HG03103 (cell line): ENCODE measurements around the gene MED26.
"Not testable (repeated sequence)": the region's sequence is repeated elsewhere in the genome, so short reads cannot be mapped to it uniquely, and the experiment has no call there.

ENCODE experiments used
- ATAC-seq: cut with Tn5 transposase; IDR thresholded peaks from one replicate; pipeline ENCODE4 v1.9.1; 2021; ENCODE audit warnings: low read depth; ENCODE audit not compliant: unreplicated experiment

The MED26 gene

DNA sequence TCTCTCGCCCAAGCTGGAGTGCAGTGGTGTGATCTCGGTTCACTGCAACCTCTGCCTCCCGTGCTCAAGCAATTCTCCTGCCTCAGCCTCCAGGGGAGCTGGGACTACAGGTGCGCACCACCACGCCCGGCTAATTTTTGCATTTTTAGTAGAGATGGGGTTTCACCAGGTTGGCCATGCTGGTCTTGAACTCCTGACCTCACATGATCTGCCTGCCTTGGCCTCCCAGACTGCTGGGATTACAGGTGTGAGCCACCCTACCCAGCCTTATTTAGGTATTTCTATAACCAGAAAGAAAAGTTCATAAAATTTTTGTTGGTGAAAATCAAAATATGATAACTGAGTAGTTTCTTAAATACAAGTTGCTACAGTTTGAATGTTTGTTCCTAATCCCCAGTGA lies 84.3 kb downstream of the MED26 start:
- ATAC-seq: not testable (repeated sequence)

DNA sequence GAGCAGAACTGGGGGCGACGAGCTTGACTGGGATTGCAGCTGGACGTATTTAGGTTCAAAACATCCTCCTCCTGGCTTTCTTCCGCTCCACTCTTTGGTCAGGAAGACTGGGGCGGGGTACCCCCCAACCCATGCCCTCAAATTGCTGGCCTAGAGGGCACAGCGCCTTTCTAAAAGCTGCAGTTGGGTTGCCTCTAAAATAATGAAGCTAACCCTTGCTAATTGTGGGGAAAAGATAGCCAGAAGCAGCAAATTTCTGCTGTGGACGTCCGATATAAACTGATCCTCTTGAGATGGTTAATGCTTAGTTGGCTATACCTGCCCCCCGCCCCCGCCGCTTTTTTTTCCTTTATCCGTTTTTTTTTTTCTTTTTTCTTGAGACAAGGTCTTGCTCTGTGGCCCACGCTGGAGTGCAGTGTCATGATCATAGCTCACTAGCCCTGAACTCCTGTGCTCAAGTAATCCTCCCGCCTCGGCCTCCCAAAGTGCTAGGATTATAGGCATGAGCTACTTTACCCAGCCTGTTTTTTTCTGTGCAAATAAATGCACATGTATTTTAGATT lies 85.0 kb downstream of the MED26 start:
- ATAC-seq: no peak

DNA sequence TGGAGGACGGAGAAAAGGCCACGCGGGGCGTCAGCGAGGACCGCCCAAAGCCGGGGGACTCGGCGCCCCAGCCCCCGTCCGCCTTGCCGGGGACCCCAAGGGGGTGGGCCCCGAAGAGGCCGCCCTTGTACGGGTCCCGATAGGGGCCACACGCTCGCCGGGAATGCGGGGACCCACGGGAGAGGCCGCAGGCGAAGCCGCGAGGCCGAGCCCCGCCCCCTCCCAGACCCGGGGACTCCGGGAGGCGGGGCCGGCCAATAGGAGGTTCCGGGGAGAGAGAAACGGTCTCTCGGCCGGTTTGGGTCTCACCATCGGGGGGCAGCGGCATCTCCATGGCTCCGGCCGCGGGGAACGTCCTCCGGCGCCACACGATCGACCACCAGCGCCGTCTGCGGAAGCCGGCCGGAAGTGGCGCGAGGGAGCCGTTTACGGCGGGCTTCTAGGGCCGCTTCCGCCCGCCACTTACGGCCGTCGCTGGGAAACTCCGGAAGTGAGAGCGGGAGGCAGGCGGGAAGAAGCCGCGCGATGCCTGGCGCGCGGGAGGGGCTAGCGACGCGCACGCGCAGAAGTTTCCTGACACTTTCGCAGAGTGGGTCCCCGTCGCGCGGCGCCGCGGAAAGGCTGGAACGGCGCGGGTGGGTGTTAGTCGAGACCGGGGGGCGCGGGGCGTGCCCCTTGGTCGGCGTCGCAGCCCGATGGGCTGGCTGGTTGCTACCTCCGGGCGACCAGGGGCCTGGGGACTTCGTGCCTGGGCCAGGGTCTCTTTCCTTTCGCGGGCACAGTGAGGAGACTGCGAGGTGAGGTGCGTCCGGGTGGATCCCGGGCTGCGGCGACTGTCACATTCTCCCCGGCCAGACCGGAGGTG lies 85.7 kb downstream of the MED26 start, which contains the start of gene CHERP:
CHERP (minus strand) TSS at position 393 of the 865 bp plus-strand sequence; CDS start at position 334, 59 bp downstream.
- ATAC-seq: peak; percentile 64

GRCh38 chr19:16541526-16542044 lies 86.4 kb downstream of the MED26 start:
- ATAC-seq: no peak

DNA sequence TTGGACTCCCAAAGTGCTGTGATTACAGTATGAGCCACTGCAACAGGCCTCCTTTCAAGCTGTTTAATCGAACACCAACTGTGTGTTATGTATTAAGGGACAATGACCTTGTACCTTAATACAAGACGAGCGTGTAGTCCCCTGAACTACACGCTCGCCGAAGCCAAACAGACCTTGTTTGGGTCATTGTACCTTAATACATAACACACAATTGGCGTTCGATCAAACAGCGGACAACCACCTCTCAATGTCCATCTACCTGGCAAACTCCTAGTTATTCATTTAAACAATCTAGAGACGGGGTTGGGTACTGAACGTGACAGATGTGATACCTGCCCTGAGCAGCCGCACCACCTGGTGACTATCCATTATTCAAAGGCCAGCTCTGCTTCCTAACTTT lies 87.1 kb downstream of the MED26 start:
- ATAC-seq: no peak

DNA sequence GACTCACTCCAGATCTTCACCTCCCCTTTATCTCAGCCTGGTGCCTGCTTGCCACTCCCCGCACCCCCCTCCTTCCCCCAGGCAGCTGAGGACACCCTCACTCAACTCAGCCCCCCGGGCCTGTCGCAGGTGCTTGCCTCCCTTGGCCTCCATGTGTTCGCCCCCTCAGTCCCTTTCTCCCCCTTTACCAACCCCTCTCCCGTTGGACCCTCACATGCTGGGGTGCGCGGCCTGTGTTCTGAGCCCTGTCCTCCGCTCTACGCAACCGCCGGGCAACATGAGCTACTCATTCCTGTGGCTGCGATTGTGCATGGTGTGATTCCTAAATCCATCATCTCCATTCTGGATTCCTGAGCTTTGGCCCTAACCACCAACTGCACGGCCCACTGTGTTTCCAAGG lies 90.9 kb downstream of the MED26 start:
- no peak for ATAC-seq

DNA sequence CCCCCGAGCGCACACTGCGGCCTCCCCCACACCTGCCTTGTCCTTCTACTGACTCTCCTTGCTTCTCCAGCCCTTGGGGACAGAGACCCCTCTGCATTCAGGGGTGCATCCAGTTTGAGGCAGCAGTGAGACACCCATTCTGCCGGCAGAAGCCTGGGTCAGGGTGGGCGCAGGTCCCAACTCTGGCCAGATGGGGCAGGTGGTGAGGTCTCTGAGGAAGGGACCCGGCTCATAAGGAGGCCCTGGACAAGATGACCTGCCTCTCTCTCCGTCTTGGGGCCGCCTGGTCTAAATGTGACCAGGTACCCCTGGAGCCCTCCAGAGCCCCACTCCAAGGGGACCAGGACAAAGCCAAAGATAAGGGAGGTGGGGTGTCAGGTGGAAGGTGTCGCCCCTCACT lies 91.9 kb downstream of the MED26 start:
- no peak for ATAC-seq

DNA sequence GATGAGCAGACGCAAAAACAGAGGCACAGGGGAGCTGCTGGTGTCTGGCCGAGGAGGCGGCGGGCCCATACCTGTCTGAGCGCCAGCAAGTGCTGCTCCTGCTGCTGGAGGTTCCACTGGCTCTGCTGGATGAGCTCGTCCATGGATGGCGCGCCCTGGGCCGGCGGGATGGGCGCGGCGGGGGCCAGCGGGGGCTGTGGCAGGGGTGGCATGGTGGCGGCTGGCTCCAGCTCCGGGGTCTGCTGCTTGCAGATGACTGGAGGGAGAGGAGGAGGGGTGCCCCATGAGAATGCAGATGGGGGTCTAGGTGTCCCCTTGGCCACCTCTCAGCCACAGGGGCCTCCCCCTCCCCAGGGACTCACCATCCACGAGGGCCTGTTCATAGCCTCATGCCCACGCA lies 92.6 kb downstream of the MED26 start:
- ATAC-seq: no peak

GRCh38 chr19:16532440-16533234 lies 95.4 kb downstream of the MED26 start:
- ATAC-seq: no peak

GRCh38 chr19:16531380-16531669 lies 96.7 kb downstream of the MED26 start:
- no peak for ATAC-seq

- ATAC-seq: no peak
These were observed 97.2 kb downstream of the MED26 start for GRCh38 chr19:16530540-16531379.

- no peak for ATAC-seq
These were observed 98.4 kb downstream of the MED26 start for GRCh38 chr19:16529466-16530144.

DNA sequence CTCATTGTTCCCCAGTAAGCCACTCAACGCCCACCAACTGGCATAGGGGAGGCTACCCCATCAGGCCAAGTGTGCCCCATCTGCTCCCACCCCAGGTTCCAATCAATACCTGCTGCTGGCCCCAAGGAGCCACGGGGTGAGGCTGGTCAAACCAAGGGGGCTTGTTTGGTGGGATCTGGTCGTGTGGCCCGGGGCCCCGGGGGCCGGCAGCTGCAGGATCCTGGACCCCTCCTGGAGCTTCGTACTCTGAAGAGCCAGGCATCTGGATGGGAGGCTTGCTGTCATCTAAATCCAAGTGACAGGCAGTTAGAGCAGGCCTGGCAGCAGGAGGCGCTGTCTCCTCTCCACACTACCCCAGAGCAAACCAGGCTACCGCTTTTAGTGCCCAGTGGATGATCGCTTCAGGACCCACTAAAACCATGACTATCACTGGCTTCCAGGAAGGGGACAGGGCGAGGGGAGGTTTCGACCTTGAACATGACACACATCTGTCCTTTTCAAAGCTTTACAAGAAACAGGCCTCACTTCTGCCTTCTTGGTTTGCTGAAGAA lies 100.0 kb downstream of the MED26 start:
- ATAC-seq: no peak

DNA sequence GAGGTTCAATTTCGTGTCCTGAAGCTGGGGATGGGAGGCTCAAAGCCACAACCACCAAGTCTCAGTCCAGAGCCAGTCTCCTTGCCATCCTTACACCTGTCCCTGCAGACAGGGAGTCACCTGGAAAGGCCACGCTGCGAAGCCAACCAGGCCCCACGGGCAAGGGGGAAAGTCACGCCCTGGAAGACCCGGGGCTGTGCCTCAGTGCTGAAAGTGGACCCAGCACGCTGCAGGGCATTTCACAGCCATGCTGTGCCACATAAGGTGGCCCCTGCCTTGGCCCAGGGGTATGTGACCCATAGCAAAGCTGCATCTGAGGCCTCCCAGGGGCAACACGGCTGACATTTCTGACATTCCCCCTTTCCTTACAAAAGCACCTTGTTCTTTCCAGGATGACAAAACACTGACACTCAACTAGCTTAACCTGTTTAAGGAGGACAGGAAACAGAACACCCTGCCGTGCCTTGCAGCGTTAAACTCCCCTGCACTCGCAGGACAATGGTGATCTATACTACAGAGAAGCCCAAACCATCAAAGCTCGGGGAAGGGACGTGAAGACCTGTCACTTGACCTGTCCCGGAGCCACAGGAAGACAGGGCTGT lies 100.6 kb downstream of the MED26 start:
- no peak for ATAC-seq

- ATAC-seq: no peak
These were observed 102.1 kb downstream of the MED26 start for GRCh38 chr19:16525751-16526481.

DNA sequence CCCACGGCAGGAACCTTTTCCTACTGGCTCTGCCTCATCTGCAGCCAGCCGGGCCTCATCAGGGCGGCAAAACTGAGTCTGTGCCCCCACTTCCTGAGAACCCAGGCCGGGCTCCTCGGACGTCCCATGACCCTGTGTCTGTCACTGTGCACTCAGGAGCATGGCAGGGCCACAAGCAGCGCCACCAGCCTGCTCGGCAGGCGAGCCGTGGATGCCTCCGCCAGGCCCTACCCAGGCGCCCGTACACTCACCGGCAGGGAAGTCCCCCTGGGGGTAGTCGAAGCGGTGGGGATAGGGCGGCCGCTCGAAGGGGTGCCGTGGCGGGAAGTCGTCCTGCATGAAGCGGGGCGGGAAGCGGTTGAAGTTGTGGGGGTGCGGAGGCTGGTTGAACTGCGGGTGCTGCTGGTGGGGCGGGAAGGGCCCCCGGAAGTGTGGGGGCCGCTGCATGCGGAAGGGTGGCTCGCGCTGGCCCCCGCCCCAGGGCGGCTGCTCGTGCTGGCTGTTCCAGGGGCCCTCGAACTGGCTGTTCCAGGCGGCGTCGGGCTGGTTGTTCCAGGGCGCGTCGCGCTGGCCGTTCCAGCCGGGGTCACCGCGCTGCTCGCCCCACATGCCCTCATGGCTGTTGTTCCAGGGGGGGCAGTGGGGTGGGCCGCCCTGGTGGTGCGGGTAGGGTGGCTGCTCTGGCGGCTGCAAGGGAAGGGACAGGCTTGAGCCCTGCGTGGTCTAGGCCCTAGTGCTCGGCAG lies 102.8 kb downstream of the MED26 start:
- ATAC-seq: no peak
